ENCODE results near the gene CFHR4. TPM values are rescaled to one million over a fixed set of nuclear protein-coding genes. Genes with fewer than 3 reads are reported as not detected.

CFHR4 gene
- total RNA-seq, 1 donor from 2014 or later = not detected

DNA sequence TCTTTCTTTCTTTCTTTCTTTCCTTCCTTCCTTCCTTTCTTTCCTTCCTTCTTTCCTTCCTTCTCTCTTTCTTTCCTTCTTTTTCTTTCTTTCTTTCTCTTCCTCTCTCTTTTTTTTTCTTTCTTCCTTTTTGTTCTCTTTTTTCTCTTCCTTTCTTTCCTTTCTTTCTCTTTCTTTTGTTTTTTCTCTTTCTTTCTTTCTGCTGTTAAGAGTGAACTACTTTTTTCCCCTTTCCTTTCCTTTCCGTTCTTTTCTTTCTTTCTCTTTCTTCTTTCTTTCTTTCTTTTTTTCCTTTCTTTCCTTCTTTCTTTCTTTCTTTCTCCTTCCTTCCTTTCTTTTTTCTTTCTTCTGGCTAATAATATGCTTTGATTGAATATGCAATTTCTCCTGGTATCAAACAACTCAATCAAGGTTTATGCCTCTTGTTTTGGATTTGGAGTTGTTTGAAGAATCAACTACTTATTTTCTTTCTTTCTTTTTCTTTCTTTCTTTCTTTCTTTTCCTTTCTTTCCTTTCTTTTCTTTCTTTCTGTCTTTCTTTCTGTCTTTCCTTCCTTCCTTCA is 27.4 kb upstream of the CFHR4 start:
- Mint-ChIP-seq H3K36me3 (ENCODE audit: unreplicated experiment) (no peaks in the 10 kb centered on the region), H3K4me1 (ENCODE audit: low read depth, unreplicated experiment) (no peaks in the 10 kb centered on the region), H3K4me3 (ENCODE audit: unreplicated experiment) (no peak overlapping the region), H3K9me3 (ENCODE audit: unreplicated experiment) (no peaks in the 10 kb centered on the region), H3K27me3 (ENCODE audit: unreplicated experiment) (no peaks in the 10 kb centered on the region), H3K27ac (ENCODE audit: unreplicated experiment) (no peak overlapping the region)
- no peak for TF ChIP-seq CTCF (IDR thresholded peaks at IDR 0.05; ENCODE audit: partially characterized antibody, unreplicated experiment)
- DNase-seq = no peak

- H3K36me3 Mint-ChIP-seq (ENCODE audit: unreplicated experiment) = no peaks in the 10 kb centered on the region
- H3K4me1 Mint-ChIP-seq (ENCODE audit: low read depth, unreplicated experiment) = no peaks in the 10 kb centered on the region
- no peaks in the 10 kb centered on the region for H3K9me3 Mint-ChIP-seq (ENCODE audit: unreplicated experiment)
- no peak overlapping the region for H3K4me3 Mint-ChIP-seq (ENCODE audit: unreplicated experiment)
- no peak for TF ChIP-seq CTCF (IDR thresholded peaks at IDR 0.05; ENCODE audit: partially characterized antibody, unreplicated experiment)
- no peak for DNase-seq
- no peaks in the 10 kb centered on the region for H3K27me3 Mint-ChIP-seq (ENCODE audit: unreplicated experiment)
- no peak overlapping the region for H3K27ac Mint-ChIP-seq (ENCODE audit: unreplicated experiment)
Observed at GRCh38 chr1:196861429-196861828, 26.4 kb upstream of the CFHR4 start.

DNA sequence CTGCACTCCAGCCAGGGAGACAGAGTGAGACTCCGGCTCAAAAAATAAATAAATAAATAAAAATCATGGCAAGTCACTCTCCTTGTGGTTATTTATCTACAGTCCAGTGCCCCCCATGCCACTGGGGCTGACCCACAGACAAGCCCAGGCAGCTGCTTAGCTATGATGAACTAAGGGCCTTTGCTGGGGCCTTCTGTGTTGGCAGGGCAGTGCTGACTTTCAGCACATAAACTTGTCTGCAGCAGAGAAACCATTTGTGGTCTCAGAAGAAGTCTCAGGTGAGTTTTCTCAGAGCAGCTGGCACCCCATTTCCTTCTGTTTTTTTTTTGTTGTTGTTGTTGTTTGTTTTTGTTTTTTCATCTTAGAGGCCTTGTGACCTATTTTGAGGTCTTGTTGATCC is 20.9 kb upstream of the CFHR4 start:
- TF ChIP-seq CTCF (IDR thresholded peaks at IDR 0.05; ENCODE audit: partially characterized antibody, unreplicated experiment) = no peak
- H3K27me3 Mint-ChIP-seq (ENCODE audit: unreplicated experiment) = peaks cover 2% of the 10 kb centered on the region
- no peak overlapping the region for H3K27ac Mint-ChIP-seq (ENCODE audit: unreplicated experiment)
- H3K4me1 Mint-ChIP-seq (ENCODE audit: low read depth, unreplicated experiment) = no peaks in the 10 kb centered on the region
- DNase-seq = no peak
- no peak overlapping the region for H3K4me3 Mint-ChIP-seq (ENCODE audit: unreplicated experiment)
- no peaks in the 10 kb centered on the region for H3K9me3 Mint-ChIP-seq (ENCODE audit: unreplicated experiment)
- H3K36me3 Mint-ChIP-seq (ENCODE audit: unreplicated experiment) = no peaks in the 10 kb centered on the region

GRCh38 chr1:196873385-196873784 is 14.5 kb upstream of the CFHR4 start:
- H3K9me3 Mint-ChIP-seq (ENCODE audit: unreplicated experiment) = no peaks in the 10 kb centered on the region
- H3K27me3 Mint-ChIP-seq (ENCODE audit: unreplicated experiment) = peaks cover 2% of the 10 kb centered on the region
- H3K27ac Mint-ChIP-seq (ENCODE audit: unreplicated experiment) = no peak overlapping the region
- TF ChIP-seq CTCF (IDR thresholded peaks at IDR 0.05; ENCODE audit: partially characterized antibody, unreplicated experiment) = no peak
- H3K4me3 Mint-ChIP-seq (ENCODE audit: unreplicated experiment) = no peak overlapping the region
- no peaks in the 10 kb centered on the region for H3K4me1 Mint-ChIP-seq (ENCODE audit: low read depth, unreplicated experiment)
- H3K36me3 Mint-ChIP-seq (ENCODE audit: unreplicated experiment) = no peaks in the 10 kb centered on the region
- no peak for DNase-seq

DNA sequence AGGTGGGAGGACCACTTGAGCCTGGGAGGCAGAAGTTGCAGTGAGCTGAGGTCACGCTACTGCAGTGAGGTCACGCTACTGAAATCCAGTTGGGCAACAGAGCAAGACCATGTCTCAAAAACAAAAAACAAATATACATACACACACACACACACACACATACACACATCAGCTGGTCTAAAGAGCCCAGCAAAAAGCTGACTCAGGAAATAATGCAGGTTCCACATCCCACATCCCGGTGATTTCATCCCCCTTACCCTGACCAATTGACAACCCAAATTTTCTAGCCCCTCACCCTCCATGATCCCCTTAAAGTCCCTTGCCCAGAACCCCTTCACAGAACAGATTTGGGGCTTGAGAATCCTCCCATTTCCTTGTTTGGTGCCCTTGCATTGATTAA is 11.9 kb upstream of the CFHR4 start:
- Mint-ChIP-seq H3K4me3 (ENCODE audit: unreplicated experiment) (no peak overlapping the region), H3K27ac (ENCODE audit: unreplicated experiment) (no peak overlapping the region), H3K27me3 (ENCODE audit: unreplicated experiment) (peaks cover 2% of the 10 kb centered on the region), H3K9me3 (ENCODE audit: unreplicated experiment) (no peaks in the 10 kb centered on the region), H3K36me3 (ENCODE audit: unreplicated experiment) (no peaks in the 10 kb centered on the region), H3K4me1 (ENCODE audit: low read depth, unreplicated experiment) (no peaks in the 10 kb centered on the region)
- DNase-seq = no peak
- TF ChIP-seq CTCF (IDR thresholded peaks at IDR 0.05; ENCODE audit: partially characterized antibody, unreplicated experiment) = no peak
